ENCODE data around the gene SPATA19. TPM values are rescaled to one million over a fixed set of nuclear protein-coding genes. Genes with fewer than 3 reads are reported as not detected.

SPATA19 gene, protein sequence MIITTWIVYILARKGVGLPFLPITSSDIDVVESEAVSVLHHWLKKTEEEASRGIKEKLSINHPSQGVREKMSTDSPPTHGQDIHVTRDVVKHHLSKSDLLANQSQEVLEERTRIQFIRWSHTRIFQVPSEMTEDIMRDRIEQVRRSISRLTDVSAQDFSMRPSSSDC
- total RNA-seq = not detected in 2 replicates

DNA sequence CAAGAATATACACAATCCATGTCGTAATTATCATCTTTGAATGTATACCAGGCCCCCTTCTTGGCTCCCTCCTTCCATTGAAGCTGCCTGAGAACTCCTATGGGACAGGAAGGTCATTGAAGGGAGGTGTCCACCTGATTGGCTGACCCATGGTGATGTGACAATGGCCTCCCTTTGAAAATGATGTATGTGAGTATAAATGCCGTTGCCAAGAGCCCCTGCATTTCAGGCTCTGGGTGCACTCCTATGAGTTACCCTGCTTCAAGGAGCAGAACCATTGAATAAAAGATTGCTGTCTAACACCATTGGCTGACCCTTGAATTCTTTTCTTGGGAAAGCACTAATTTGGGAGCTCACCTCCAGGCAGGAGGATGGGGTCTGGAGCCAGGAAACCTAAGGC is at the start of gene SPATA19:
SPATA19 (minus strand) TSS at position 101 of the 400 bp plus-strand sequence; CDS start at position 34, 67 bp downstream.

Other genes starting within 250 kb of the SPATA19 start
- gene IGSF9B, start 111.5 kb upstream of the SPATA19 start, total RNA-seq = 0.37 TPM in 1 of 2 replicates, not detected in the other
- 122 and 128 TPM in 2 replicates for gene JAM3, start 223.6 kb upstream of the SPATA19 start, total RNA-seq